ENCODE results near the gene MEGF6.

The MEGF6 gene

GRCh38 chr1:3463891-3464648 is 147.2 kb downstream of the MEGF6 start:
- no peaks in the 10 kb centered on the region for H3K36me3 Mint-ChIP-seq (ENCODE audit: low read depth)
- no peak for TF ChIP-seq CTCF (IDR thresholded peaks at IDR 0.05)

GRCh38 chr1:3463408-3463863 is 147.9 kb downstream of the MEGF6 start:
- Mint-ChIP-seq H3K4me1 (peaks cover 35% of the 10 kb centered on the region), H3K36me3 (ENCODE audit: low read depth) (no peaks in the 10 kb centered on the region), H3K27ac (no peak overlapping the region), H3K9me3 (no peaks in the 10 kb centered on the region), H3K4me3 (no peak overlapping the region), H3K27me3 (ENCODE audit: low read depth, poor library complexity) (no peaks in the 10 kb centered on the region)
- no peak for TF ChIP-seq CTCF (IDR thresholded peaks at IDR 0.05)
- no peak for DNase-seq

More at GRCh38 chr1:3463891-3464648, 147.2 kb downstream of the MEGF6 start:
- Mint-ChIP-seq H3K9me3 (no peaks in the 10 kb centered on the region), H3K4me1 (peaks cover 29% of the 10 kb centered on the region), H3K4me3 (no peak overlapping the region), H3K27me3 (ENCODE audit: low read depth, poor library complexity) (peaks cover 3% of the 10 kb centered on the region), H3K27ac (no peak overlapping the region)
- DNase-seq: no peak

- Mint-ChIP-seq H3K36me3 (ENCODE audit: low read depth) (no peaks in the 10 kb centered on the region), H3K4me1 (peaks cover 40% of the 10 kb centered on the region), H3K4me3 (no peak overlapping the region), H3K27me3 (ENCODE audit: low read depth, poor library complexity) (no peaks in the 10 kb centered on the region), H3K27ac (no peak overlapping the region), H3K9me3 (no peaks in the 10 kb centered on the region)
- TF ChIP-seq CTCF (IDR thresholded peaks at IDR 0.05): no peak
- no peak for DNase-seq
Observed at GRCh38 chr1:3463013-3463385, 148.3 kb downstream of the MEGF6 start.

- DNase-seq: no peak
- no peaks in the 10 kb centered on the region for H3K27me3 Mint-ChIP-seq (ENCODE audit: low read depth, poor library complexity)
Observed at GRCh38 chr1:3462356-3463012, 148.8 kb downstream of the MEGF6 start.

GRCh38 chr1:3461934-3462275 is 149.4 kb downstream of the MEGF6 start:
- Mint-ChIP-seq H3K36me3 (ENCODE audit: low read depth) (no peaks in the 10 kb centered on the region), H3K4me3 (no peak overlapping the region), H3K27me3 (ENCODE audit: low read depth, poor library complexity) (no peaks in the 10 kb centered on the region), H3K9me3 (no peaks in the 10 kb centered on the region), H3K27ac (peak overlapping the region; percentile 42), H3K4me1 (peaks cover 51% of the 10 kb centered on the region)
- no peak for DNase-seq
- no peak for TF ChIP-seq CTCF (IDR thresholded peaks at IDR 0.05)

More at GRCh38 chr1:3462356-3463012, 148.8 kb downstream of the MEGF6 start:
- Mint-ChIP-seq H3K4me1 (peaks cover 45% of the 10 kb centered on the region), H3K9me3 (no peaks in the 10 kb centered on the region), H3K36me3 (ENCODE audit: low read depth) (no peaks in the 10 kb centered on the region), H3K4me3 (no peak overlapping the region), H3K27ac (no peak overlapping the region)
- no peak for TF ChIP-seq CTCF (IDR thresholded peaks at IDR 0.05)

All from nephron progenitor cell (in vitro differentiated cells).